SHP77 (cell line): Measurements from ENCODE around the gene FES.
"Not testable (repeated sequence)": the region's sequence is repeated elsewhere in the genome, so short reads cannot be mapped to it uniquely, and the experiment has no call there.

ENCODE experiments used
- DNase-seq, 2 experiments: peaks; one replicate each; lab custom pipeline; 2025; lab: John Stamatoyannopoulos, UW

The FES gene

DNA sequence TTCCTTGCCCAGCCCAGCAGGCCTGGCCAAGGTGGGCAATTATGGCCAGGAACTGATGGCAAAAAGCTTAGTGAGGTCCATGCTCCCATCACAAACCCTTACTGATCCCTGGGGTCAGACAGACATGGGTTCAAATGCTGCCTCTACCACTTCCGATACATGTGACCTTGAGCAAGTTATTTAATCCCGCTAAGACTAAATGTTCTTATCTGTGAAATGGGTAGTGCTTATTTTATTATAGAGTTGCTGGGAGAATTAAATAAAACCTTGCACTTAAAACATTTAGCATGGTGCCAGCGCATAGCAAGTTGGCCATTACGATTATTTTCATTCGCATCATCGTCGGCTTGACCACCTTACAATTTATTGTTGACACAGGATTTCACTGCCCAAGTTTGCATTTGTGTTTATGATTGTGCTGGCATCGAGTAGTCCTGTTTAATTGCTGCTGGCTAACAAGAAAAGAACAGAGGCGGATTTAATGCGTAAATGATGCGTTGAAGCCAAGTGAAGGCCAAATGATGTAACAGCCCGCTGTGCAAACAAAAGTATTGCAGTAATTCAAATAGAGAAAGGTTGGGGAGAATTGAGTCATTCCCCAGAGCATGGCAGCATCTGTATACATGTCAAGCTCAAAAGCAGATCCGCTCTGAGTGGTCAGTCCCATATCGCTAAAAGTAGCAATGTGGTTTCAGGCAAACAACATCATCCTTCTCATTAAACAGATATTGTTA, 23.2 kb upstream of the FES start:
- DNase-seq: peak; percentile 89

DNA sequence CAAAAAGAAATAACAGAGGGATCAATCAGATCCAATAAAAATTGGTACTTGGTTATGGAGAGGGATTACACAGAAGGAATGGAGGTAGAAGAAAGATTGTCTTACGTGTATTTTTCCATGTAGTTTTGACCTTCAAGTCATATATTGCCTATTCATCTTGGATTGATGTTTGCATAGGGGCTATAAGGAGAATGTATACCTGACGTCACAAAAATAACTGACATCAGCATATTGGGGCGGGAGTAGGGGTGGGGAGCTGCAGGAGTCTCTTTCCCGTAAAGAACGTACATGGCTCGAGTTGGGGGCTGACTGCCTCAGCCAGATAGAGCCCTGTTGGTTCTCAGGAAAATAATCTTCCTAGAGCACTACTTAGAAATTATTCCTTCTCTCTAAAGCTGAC, 21.8 kb upstream of the FES start:
- no peak for DNase-seq

DNA sequence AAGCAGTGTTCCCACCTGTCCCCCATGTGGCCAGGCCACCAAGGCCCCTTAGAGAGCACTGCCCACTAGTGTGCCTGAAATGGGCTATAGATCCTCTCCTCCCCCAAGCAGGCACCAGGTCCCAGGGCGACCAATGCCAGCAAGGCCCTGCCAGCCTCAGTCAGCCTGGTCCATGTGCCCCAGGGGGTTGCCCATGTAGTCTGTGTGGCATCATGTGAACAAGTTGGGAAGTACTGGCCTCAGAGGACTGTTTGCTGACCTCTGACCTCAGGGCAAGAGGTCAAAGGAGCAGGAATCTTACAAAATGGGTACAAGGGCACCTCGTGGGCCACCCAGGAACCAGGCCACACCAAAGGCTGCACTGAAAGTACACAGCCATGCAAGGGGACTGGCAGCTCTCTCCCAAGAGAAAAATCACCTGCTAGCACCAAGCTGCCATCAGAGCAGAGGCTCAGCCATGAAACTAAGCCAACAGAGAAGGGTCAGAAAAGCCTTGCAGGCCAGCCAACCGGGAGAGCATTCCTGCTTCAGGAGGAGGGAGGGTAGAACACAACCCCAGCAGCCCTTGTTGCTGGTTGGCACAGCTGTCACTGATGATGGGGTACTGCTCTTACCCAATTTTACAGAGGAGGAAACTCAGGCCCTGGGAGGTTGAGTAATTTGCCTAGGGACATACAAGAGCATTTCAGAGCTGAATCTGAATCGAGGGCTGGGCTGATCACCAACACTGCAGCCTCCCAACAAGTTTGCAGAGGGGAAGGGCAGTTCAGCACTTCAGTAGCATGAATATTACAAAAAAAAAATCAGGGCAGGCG, 21.1 kb upstream of the FES start:
- peak in 1 of 2 experiments; percentile 38 for DNase-seq

DNA sequence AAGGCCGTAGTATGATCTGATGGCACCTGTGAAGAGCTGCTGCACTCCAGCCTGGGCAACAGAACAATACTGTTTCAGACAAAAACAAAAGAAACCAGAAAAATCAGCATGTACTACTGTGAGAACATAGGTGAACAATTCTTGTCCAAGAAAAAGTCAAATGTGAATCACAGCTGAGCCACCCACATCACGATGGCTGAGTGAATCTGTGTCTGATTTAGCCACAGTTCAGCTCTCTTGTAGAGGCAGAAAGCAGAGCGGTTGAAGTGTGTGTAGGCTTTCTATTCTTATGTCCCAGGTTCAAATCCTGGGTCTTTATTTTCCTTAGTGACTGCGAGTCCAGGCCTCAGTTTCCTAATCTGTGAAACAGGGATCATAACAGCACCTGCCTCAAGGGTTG, 20.3 kb upstream of the FES start:
- no peak for DNase-seq

DNA sequence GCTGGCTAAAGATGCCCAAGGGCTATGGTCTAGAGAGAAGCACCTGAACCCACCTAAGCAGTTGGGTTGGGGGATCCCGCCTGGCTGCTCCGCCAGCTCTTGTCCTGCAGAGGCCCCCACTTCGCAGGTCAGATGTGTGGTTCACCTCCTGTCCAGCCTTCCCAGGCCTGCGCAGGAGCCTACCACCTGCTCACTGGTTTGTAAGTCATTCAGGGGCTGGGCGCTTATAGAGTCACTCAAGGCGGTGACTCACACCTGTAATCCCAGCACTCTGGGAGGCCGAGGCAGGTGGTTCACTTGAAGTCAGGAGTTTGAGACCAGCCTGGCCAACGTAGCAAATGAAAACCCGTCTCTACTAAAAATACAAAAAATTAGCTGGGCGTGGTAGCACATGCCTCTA, 19.8 kb upstream of the FES start:
- peak; percentile 61 to 82 for DNase-seq

DNA sequence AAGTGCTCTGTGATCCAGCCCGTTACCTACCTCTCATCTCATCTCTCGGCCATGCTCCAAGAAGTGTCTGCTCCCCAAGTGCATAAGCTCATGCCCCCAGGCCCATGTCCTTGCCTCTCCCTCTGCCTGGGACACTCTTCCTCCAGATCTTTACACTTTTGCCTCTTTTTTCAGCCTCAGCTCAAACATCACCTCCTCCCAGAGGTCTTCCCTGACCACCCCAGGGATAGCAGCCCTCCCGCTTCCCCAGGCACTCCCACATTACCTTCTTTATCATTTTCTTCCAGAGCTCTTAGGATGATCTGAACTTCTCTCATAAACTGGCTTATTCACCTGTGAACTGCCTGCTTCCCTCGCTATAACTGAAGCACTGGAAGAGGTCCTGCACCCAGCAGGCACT, 18.6 kb upstream of the FES start:
- DNase-seq: no peak

DNA sequence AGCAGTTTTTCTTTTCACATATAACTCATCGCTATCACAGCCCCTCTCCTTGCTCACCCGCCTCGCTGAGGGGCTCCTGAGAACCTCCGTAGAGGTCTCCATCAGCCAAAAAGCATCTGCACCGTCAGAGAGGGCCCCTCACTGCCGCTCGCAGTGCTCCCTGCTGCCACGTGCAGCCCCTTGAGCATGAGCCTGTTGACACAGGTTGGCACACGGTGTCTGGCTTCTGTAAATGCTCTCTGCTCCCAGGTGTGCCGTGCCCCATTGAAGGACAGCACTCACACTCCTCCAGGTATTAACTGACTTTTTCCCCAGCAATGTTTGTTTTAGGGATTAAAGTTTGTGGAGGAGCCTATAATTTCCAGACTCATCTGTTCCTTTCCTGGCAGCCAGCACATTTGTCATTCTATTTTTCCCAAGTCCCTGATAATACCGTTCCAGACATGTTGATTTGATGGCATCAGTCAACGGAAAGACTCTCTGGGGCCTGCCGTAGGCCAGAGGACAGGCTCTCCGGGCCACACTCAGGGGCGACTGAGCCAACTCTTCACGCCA, 18.1 kb upstream of the FES start:
- DNase-seq: peak in 1 of 2 experiments; percentile 24

DNA sequence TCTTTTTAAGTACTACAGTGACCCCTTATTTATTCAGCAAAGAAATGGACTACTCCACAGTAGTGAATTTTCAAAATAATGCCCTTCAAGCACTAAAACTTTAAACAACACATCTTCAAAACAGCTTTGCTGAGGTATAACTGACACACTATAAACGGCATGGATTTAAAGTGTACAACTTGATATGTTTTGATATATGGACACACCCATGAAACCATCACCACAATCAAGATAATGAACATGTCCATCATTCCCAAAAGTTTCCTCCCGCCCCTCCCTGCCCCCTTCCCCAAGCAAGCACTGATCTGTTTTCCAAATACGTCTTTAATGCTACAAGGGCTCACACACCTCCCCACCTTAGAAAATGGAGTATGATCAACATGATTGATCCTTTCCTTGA, 17.5 kb upstream of the FES start:
- no peak for DNase-seq

DNA sequence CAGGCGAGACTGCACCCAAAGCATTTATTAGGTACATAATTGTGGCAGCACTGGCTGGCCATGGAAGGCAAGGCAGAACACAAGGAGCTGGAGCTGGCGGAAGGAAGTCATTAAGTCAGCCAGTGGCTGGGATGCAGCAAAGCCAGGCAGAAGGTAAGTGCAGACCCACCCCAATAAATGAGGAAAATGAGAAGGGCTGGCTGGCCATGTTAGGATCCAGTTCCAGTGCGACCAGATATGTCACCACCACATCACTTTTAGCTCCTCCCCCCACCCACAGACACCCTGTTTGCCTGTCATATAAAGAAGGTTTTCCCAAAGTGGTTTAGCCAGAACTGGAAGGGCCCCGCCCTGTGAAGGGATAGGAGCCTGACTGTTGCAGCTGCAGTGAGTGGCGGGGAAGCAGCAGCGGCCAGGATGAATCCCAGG, 16.0 kb upstream of the FES start, which contains the start of gene FURIN:
TSS of gene FURIN (plus strand) at position 328 of the 429 bp plus-strand sequence. CDS start 7,153 bp downstream, outside the sequence.
- DNase-seq: peak; percentile 37 to 58

DNA sequence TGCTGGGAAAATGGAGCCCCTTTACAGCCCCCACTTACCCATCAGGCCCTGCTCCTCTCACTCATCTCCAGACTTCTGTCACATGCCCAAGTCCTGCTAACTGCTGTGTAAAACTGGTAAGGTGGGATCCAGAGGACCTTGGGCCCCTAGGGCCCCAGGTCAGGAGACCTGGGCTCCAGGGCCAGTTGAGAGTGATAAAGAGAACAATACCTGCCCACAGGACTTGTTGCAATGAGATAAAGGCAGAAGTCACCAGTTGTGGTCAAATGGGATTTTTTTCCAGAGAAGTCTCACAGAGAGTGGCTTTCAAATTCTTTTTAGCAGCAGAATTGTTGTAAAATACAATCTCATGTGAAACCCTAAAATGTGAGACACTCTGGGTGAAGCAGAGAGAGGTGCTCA, 15.2 kb upstream of the FES start:
- no peak for DNase-seq

DNA sequence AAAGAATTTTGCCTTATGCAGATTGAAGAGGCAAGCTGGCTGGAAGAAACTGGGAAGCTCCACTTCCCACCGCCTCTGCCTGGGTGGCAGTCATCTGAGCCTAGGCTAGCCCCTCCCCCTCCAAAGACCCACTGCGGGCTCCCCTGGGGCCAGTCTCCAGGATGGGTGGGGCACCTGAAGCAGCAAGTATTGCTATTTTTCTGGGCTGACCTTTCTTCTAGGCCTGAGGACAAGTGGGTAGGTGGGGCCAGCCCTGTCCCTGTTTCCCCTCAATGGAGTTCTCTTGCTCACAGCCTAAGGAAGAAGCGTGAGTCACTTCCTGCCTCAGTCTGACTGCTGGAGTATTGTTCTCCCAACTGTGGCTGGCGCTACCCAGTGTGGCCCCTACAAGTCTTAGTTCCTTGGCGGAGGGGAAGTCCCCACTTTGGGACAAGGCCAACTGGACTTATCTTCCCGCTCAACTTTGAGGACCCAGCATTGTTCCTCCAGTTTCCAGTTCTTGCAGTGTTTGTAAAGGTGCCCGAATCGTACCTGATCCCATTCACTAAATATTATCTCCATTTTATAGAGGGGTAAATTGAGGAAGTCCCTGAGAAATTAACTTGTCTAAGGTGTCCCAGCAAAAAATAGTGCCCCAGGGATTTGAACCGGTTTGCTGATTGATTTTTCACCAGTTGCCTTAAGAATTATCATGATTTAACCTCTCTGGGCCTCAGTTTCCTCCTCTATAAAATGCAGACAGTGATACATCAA, 14.5 kb upstream of the FES start:
- DNase-seq: peak; percentile 51 to 67

DNA sequence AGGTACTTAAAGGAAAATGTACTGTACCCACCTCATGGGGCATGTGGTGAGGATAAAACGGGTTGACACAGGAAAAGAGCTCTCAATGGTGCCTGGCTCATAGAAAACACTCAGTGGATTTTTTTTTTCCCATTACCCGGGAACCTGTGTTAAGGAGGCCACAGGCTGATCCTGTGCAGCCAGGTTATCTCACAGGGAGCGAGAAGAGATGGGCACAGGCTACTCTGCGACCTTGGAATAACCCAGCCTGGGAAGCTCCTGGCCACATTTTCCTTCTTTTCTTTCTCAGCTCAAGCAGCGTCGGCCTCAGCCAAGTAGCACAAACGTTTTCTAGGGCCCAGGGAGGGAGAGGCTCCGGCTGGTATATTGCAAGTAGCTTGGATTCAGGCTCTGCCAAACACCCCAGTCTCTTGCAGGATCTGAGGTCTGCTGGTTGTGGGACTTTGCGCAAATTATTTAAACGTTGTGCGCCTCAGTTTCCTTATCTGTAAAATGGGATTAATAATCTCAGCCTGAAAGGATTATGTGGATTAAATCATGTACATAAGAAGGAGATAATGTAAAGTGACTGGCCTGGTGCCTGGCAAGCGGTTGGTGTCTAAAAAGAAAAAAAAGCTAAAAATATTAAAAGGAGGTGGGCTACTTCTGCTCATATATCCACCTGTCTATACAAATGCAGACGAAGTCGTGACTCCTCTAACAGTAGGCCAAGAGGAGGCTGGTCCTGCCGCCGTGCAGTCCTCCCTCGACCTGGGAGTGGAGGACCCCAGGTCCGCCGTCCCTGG, 13.8 kb upstream of the FES start:
- DNase-seq: peak in 1 of 2 experiments; percentile 27

DNA sequence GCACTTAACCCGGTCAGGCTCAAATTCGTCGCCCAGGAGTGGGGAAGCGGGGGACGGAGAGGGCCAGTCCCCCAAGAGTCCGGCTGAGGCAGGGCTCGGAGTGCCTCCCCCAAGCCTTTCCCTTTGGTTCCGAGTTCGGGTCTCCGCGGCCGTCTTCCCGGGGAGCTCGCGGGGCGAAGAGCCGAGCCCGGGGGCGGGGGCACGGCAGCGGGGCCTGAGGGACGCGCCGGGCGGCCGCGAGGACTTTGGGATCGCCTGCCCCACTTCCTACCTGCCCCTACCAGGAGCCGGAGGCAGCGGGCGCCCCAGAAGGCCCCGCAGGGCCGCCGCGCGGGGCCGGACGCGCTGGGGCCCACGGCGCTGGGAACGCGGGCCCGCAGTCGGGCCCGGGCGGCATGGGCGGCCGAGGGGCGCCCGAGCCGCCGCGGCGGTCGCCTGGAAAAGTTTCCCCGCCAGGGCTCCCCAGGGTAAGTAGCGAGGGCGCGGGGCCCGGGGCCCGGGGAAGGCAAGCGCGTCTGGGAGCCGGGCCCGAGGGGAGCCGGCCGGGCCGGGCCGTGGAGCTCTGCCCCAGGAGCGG, 13.1 kb upstream of the FES start:
- DNase-seq: peak in 1 of 2 experiments; percentile 27

DNA sequence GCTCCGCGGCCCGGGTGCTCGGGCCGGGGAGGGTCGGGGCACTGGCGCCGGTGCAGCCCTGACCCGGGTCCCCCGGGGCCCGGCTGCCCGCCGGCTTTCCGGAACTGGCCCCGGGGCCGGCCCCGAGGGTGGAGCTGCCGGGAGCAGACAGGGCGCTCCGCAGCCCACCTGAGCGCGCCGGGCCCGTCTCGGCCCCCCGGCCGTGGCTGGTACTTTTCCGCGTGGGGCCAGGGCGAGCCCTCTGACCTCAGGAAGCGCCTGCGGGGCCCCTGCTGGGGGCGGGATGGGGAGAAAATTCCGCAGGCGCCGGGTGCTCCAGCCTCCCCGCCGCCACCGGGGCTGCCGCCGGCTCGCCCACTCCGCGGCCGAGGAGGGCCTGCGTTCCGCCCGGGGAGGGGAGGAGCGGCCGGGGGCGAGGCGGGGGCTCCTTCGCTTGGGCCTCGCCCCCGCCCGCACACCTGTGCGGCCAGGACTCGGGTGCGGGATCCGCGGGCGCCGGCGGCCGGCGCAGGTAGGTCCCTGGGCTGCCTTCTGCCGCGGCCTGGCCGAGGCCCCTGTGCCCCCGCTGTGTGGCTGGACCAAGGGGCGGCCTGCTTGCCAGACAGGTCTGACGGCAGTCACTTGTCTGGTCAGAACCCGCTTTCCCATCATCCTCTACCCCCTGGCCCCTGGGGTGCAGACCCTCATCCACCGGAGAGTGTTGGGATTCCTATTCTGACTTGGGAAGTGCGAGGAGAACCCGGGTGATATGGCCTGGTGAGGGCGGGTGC, 12.4 kb upstream of the FES start:
- DNase-seq: no peak

DNA sequence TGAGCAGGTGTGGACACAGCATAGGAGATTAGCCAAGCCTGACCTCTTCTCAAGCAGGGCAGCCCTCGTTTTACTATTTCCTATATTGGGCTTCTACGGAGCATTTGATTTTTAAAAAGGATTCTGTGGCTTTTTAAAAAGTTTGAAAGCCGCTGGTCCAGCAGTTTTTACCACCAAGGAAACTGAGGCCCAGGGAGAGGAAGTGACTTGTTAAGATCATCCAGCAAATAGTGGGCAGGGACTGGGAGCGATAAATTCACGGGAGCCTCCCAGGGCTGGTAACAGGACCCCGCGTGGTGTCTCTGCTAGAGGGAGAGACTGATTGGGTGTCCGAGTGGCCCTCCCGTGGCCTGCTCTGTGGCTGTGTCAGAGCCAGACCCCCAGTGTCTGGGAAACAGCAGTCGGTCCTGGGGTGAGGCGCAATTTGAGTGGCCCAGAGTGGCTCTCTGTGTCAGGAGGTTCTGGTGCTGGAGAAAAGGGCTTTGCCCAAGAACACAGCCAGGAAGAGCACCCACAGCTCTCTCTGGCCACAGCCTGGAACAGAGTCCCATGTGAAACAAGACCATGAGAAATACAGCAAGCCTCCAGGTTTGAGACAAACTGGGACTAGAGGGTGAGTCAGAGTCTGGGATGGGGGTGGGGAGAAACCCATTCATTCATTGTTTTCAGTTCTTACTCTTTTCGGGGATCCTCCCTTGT, 11.7 kb upstream of the FES start:
- DNase-seq: no peak

DNA sequence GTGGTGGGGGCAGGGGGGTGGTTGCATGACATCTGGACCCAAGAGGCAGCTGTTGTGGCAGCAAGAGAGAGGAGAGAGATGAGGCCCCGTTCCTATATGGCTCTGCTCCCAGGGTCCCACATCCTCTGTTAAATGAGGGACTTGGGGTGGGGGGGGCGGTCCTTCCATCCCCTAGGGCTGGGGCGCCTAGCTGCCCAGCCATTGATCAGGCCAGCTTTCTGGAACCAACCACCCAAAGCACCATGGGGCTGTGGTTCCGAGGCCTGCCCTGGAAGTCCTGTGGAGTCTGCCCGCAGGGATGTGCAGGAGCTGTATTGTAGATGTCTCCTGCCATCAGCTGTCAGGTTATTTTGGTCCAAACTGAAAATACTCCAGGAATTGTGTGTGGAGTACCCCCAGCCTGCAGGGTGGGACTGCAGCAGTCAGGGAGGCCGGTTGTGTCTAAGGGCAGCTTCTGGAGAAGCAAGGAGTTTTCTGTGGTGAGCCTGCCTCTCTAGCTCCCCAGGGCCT, 10.8 kb upstream of the FES start:
- DNase-seq: no peak

DNA sequence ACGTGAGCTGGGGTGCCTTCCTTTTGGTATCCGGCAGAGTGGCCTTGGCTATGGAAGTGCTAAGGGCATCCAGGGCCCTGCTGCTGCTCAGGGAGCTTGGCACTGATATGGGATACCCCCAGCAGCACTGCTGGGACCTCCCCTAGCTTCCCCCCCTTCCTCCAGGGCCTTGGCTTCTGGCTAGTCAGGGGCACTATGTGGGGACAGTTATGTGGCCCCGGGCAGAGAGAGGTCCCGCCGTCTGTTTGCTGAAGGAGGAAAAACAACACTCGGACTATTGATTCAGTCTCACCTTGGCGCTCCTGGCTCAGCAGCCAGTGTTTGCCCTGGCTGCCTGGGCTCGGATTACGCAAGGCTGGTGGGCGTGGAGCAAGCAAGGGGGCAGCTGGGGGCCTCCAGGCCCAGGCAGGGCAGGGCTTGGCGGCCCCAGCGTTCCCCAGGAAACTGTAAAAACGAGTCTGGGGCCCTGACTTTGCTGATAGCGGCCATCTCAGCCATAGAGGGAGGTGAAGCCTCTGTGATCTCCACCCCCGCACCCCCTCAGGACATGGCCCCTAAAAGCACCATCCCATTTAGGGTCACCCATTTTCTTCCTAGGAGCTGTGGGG, 10.2 kb upstream of the FES start:
- peak; percentile 87 to 91 for DNase-seq

DNA sequence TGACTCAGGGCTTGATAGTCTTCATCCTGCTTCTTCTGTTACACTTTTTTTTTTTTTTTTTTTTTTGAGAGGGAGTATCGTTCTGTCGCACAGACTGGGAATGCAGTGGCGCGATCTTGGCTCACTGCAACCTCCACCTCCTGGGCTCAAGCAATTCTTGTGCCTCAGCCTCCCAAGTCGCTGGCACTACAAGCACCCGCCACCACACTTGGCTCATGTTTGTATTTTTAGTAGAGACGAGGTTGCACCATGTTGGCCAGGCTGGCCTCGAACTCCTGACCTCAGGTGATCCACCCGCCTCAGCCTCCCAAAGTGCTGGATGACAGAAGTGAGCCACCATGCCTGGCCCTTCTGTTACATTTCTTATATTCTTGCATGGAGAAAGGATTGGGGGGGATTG, 9.3 kb upstream of the FES start:
- DNase-seq: not testable (repeated sequence)

DNA sequence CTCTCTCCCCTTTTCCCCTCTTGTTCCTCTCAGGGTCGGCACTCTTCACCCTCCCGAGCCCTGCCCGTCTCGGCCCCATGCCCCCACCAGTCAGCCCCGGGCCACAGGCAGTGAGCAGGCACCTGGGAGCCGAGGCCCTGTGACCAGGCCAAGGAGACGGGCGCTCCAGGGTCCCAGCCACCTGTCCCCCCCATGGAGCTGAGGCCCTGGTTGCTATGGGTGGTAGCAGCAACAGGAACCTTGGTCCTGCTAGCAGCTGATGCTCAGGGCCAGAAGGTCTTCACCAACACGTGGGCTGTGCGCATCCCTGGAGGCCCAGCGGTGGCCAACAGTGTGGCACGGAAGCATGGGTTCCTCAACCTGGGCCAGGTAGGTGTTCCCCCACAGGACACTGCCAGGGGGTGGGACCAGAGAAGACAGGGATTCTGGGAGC, 8.7 kb upstream of the FES start:
- DNase-seq: no peak
